ENCODE results near the gene PLA2G4D. TPM values are rescaled to one million over a fixed set of nuclear protein-coding genes. Genes with fewer than 3 reads are reported as not detected.

PLA2G4D gene
- total RNA-seq, 2 donors from 2014 or later, result 0.09 TPM; not detected in 1

- Mint-ChIP-seq H3K4me1 (peaks cover 7% of the 10 kb centered on the region), H3K36me3 (ENCODE audit: low read depth) (no peaks in the 10 kb centered on the region), H3K4me3 (no peak overlapping the region), H3K9me3 (no peaks in the 10 kb centered on the region), H3K27ac (no peak overlapping the region), H3K27me3 (peaks cover 6% of the 10 kb centered on the region)
- ATAC-seq (replicated peaks), result no peak
Observed at GRCh38 chr15:42090781-42091180, 3.6 kb downstream of the PLA2G4D start.

GRCh38 chr15:42090370-42090769 lies 4.0 kb downstream of the PLA2G4D start:
- Mint-ChIP-seq H3K9me3 (no peaks in the 10 kb centered on the region), H3K36me3 (ENCODE audit: low read depth) (no peaks in the 10 kb centered on the region), H3K27me3 (peaks cover 6% of the 10 kb centered on the region), H3K4me3 (no peak overlapping the region), H3K27ac (no peak overlapping the region), H3K4me1 (peaks cover 7% of the 10 kb centered on the region)
- no peak for ATAC-seq (replicated peaks)

GRCh38 chr15:42089942-42090341 lies 4.4 kb downstream of the PLA2G4D start:
- H3K36me3 Mint-ChIP-seq (ENCODE audit: low read depth), result no peaks in the 10 kb centered on the region
- peaks cover 7% of the 10 kb centered on the region for H3K4me1 Mint-ChIP-seq
- H3K27ac Mint-ChIP-seq, result no peak overlapping the region
- H3K27me3 Mint-ChIP-seq, result peaks cover 6% of the 10 kb centered on the region
- H3K9me3 Mint-ChIP-seq, result no peaks in the 10 kb centered on the region
- ATAC-seq (replicated peaks), result no peak
- no peak overlapping the region for H3K4me3 Mint-ChIP-seq

GRCh38 chr15:42088801-42089640 lies 5.3 kb downstream of the PLA2G4D start:
- Mint-ChIP-seq H3K27me3 (peaks cover 6% of the 10 kb centered on the region), H3K4me3 (no peak overlapping the region), H3K9me3 (no peaks in the 10 kb centered on the region), H3K36me3 (ENCODE audit: low read depth) (no peaks in the 10 kb centered on the region), H3K4me1 (peaks cover 7% of the 10 kb centered on the region), H3K27ac (no peak overlapping the region)
- no peak for ATAC-seq (replicated peaks)

GRCh38 chr15:42087926-42088800 lies 6.2 kb downstream of the PLA2G4D start:
- Mint-ChIP-seq H3K4me1 (peaks cover 7% of the 10 kb centered on the region), H3K4me3 (no peak overlapping the region), H3K36me3 (ENCODE audit: low read depth) (no peaks in the 10 kb centered on the region), H3K9me3 (no peaks in the 10 kb centered on the region), H3K27ac (no peak overlapping the region), H3K27me3 (peaks cover 6% of the 10 kb centered on the region)
- no peak for ATAC-seq (replicated peaks)

- ATAC-seq (replicated peaks), result no peak
- Mint-ChIP-seq H3K27me3 (peaks cover 8% of the 10 kb centered on the region), H3K9me3 (no peaks in the 10 kb centered on the region), H3K36me3 (ENCODE audit: low read depth) (no peaks in the 10 kb centered on the region), H3K4me3 (no peak overlapping the region), H3K27ac (no peak overlapping the region), H3K4me1 (peaks cover 6% of the 10 kb centered on the region)
Observed at GRCh38 chr15:42087460-42087859, 6.9 kb downstream of the PLA2G4D start.

GRCh38 chr15:42085721-42086120 lies 8.6 kb downstream of the PLA2G4D start:
- H3K27me3 Mint-ChIP-seq, result peaks cover 9% of the 10 kb centered on the region
- H3K36me3 Mint-ChIP-seq (ENCODE audit: low read depth), result no peaks in the 10 kb centered on the region
- H3K4me3 Mint-ChIP-seq, result no peak overlapping the region
- H3K9me3 Mint-ChIP-seq, result no peaks in the 10 kb centered on the region
- H3K4me1 Mint-ChIP-seq, result no peaks in the 10 kb centered on the region
- ATAC-seq (replicated peaks), result no peak
- H3K27ac Mint-ChIP-seq, result peak overlapping the region; percentile 46

GRCh38 chr15:42085236-42085605 lies 9.1 kb downstream of the PLA2G4D start:
- Mint-ChIP-seq H3K4me1 (no peaks in the 10 kb centered on the region), H3K27me3 (peaks cover 9% of the 10 kb centered on the region), H3K27ac (peak overlapping the region; percentile 46), H3K4me3 (no peak overlapping the region), H3K9me3 (no peaks in the 10 kb centered on the region), H3K36me3 (ENCODE audit: low read depth) (no peaks in the 10 kb centered on the region)
- ATAC-seq (replicated peaks), result no peak

- H3K27ac Mint-ChIP-seq, result no peak overlapping the region
- no peaks in the 10 kb centered on the region for H3K4me1 Mint-ChIP-seq
- peak overlapping the region; percentile 49 for H3K4me3 Mint-ChIP-seq
- no peaks in the 10 kb centered on the region for H3K9me3 Mint-ChIP-seq
- no peaks in the 10 kb centered on the region for H3K36me3 Mint-ChIP-seq (ENCODE audit: low read depth)
- peak; percentile 79 for ATAC-seq (replicated peaks)
- H3K27me3 Mint-ChIP-seq, result peaks cover 9% of the 10 kb centered on the region
Observed at GRCh38 chr15:42084465-42085235, 9.7 kb downstream of the PLA2G4D start.

- no peaks in the 10 kb centered on the region for H3K4me1 Mint-ChIP-seq
Observed at GRCh38 chr15:42083916-42084315, 10.4 kb downstream of the PLA2G4D start.

GRCh38 chr15:42083605-42083908 lies 10.8 kb downstream of the PLA2G4D start:
- Mint-ChIP-seq H3K27ac (no peak overlapping the region), H3K27me3 (peaks cover 6% of the 10 kb centered on the region), H3K36me3 (ENCODE audit: low read depth) (no peaks in the 10 kb centered on the region), H3K9me3 (no peaks in the 10 kb centered on the region), H3K4me1 (no peaks in the 10 kb centered on the region), H3K4me3 (no peak overlapping the region)
- no peak for ATAC-seq (replicated peaks)

More at GRCh38 chr15:42083916-42084315, 10.4 kb downstream of the PLA2G4D start:
- ATAC-seq (replicated peaks), result no peak
- peak overlapping the region; percentile 49 for H3K4me3 Mint-ChIP-seq
- no peak overlapping the region for H3K27ac Mint-ChIP-seq
- no peaks in the 10 kb centered on the region for H3K36me3 Mint-ChIP-seq (ENCODE audit: low read depth)
- H3K27me3 Mint-ChIP-seq, result peaks cover 6% of the 10 kb centered on the region
- H3K9me3 Mint-ChIP-seq, result no peaks in the 10 kb centered on the region

- H3K4me1 Mint-ChIP-seq, result no peaks in the 10 kb centered on the region
- ATAC-seq (replicated peaks), result no peak
- H3K36me3 Mint-ChIP-seq (ENCODE audit: low read depth), result no peaks in the 10 kb centered on the region
- H3K9me3 Mint-ChIP-seq, result no peaks in the 10 kb centered on the region
- peaks cover 6% of the 10 kb centered on the region for H3K27me3 Mint-ChIP-seq
- no peak overlapping the region for H3K4me3 Mint-ChIP-seq
- no peak overlapping the region for H3K27ac Mint-ChIP-seq
Observed at GRCh38 chr15:42082823-42083604, 11.3 kb downstream of the PLA2G4D start.

- no peaks in the 10 kb centered on the region for H3K4me1 Mint-ChIP-seq
- H3K36me3 Mint-ChIP-seq (ENCODE audit: low read depth), result no peaks in the 10 kb centered on the region
- no peak overlapping the region for H3K27ac Mint-ChIP-seq
- no peaks in the 10 kb centered on the region for H3K9me3 Mint-ChIP-seq
- H3K27me3 Mint-ChIP-seq, result peaks cover 6% of the 10 kb centered on the region
- no peak overlapping the region for H3K4me3 Mint-ChIP-seq
- no peak for ATAC-seq (replicated peaks)
Observed at GRCh38 chr15:42082141-42082540, 12.2 kb downstream of the PLA2G4D start.

Data from activated T-helper 17 cell treated with anti-CD3 and anti-CD28 coated beads, Interleukin-2, amount 50 U/mL, for 72 hours (primary cell).